GM23338 (cell line): ENCODE data around the gene PGC. TPM values are rescaled to one million over a fixed set of nuclear protein-coding genes. Genes with fewer than 3 reads are reported as not detected.

Experiments
- ATAC-seq: fragments of 200-7000 bp; cut with Tn5 transposase; 3 replicates; pipeline ENCODE4 v1.9.1; 2020
- DNase-seq: peaks from one replicate; pipeline ENCODE4 v3.0.0-alpha.2; 2015; ENCODE audit warnings: low spot score
- H2AFZ ChIP-seq: fragments of 200-600 bp; sonication (generic); 2 replicates; pipeline ENCODE4 v1.8.0; 2016; ENCODE audit warnings: antibody characterized with exemption, mild to moderate bottlenecking, moderate library complexity
- H3F3A ChIP-seq: fragments of 200-600 bp; sonication (generic); replicated peaks from 2 replicates; pipeline ENCODE4 v1.8.0; 2017; ENCODE audit warnings: antibody characterized with exemption, mixed run types, low read depth
- H3K27ac ChIP-seq: fragments of 200-600 bp; sonication (generic); 2 replicates; pipeline ENCODE4 v1.6.1; 2016; ENCODE audit warnings: low read depth
- H3K27me3 ChIP-seq: fragments of 200-600 bp; sonication (generic); 2 replicates; pipeline ENCODE4 v1.8.0; 2016; ENCODE audit warnings: mild to moderate bottlenecking, mixed run types, moderate library complexity; ENCODE audit not compliant: insufficient read depth
- H3K36me3 ChIP-seq: fragments of 200-600 bp; sonication (generic); 2 replicates; pipeline ENCODE4 v1.8.0; 2016; ENCODE audit warnings: mild to moderate bottlenecking; ENCODE audit not compliant: insufficient read depth
- H3K4me1 ChIP-seq: fragments of 200-600 bp; sonication (generic); 2 replicates; pipeline ENCODE4 v1.8.0; 2016; ENCODE audit warnings: mild to moderate bottlenecking, moderate library complexity; ENCODE audit not compliant: insufficient read depth
- H3K4me2 ChIP-seq: fragments of 200-600 bp; sonication (generic); 2 replicates; pipeline ENCODE4 v1.7.1; 2017; ENCODE audit warnings: mixed run types
- H3K4me3 ChIP-seq: fragments of 200-600 bp; sonication (generic); 2 replicates; pipeline ENCODE4 v1.6.1; 2016; ENCODE audit warnings: mixed run types
- H3K79me2 ChIP-seq: fragments of 200-600 bp; sonication (generic); replicated peaks from 2 replicates; pipeline ENCODE4 v1.8.0; 2017; ENCODE audit warnings: mild to moderate bottlenecking; ENCODE audit not compliant: insufficient read depth
- H3K9me2 ChIP-seq: fragments of 200-600 bp; sonication (generic); 2 replicates; pipeline ENCODE4 v1.8.0; 2017; ENCODE audit not compliant: insufficient read depth
- H4K20me1 ChIP-seq: fragments of 200-600 bp; sonication (generic); replicated peaks from 2 replicates; pipeline ENCODE4 v1.8.0; 2017; ENCODE audit warnings: mild to moderate bottlenecking; ENCODE audit not compliant: insufficient read depth
- H3K27ac Mint-ChIP-seq: 2 replicates; pipeline ENCODE4 v1.8.0; 2020; ENCODE audit warnings: inconsistent platforms, mild to moderate bottlenecking, moderate library complexity, mixed read lengths
- H3K27me3 Mint-ChIP-seq: 3 replicates; pipeline ENCODE4 v1.8.0; 2022; ENCODE audit warnings: low read depth, mild to moderate bottlenecking, moderate library complexity, mixed read lengths, inconsistent platforms; ENCODE audit not compliant: insufficient read depth, poor library complexity
- H3K36me3 Mint-ChIP-seq: 3 replicates; pipeline ENCODE4 v1.8.0; 2021; ENCODE audit warnings: low read depth, mild to moderate bottlenecking, inconsistent platforms, moderate library complexity, mixed read lengths
- H3K4me1 Mint-ChIP-seq: 3 replicates; pipeline ENCODE4 v1.8.0; 2020; ENCODE audit warnings: mild to moderate bottlenecking, inconsistent platforms, mixed read lengths
- H3K4me3 Mint-ChIP-seq: 3 replicates; pipeline ENCODE4 v1.8.0; 2021; ENCODE audit warnings: moderate library complexity, mild to moderate bottlenecking, inconsistent platforms, mixed read lengths
- H3K9me3 Mint-ChIP-seq: 3 replicates; pipeline ENCODE4 v1.8.0; 2020; ENCODE audit warnings: moderate library complexity, mild to moderate bottlenecking, inconsistent platforms, mixed read lengths
- CREB1 ChIP-seq: fragments of 250-450 bp; sonication (Bioruptor Pico); IDR thresholded peaks from 2 replicates; pipeline ENCODE4 v1.5.0; 2020; ENCODE audit warnings: low read depth, mild to moderate bottlenecking, moderate library complexity
- CTCF ChIP-seq, 2 experiments: fragments of 200-600 bp in 1 of 2; sonication (generic) in 1 of 2; conservative IDR thresholded peaks; 2 replicates each; pipeline versions ENCODE4 v1.5.1 to v1.6.1; 2016 to 2017; ENCODE audit warnings: antibody characterized with exemption in 2 of 2, low read depth in 2 of 2, mild to moderate bottlenecking in 2 of 2, moderate library complexity in 1 of 2
- POLR2AphosphoS5 ChIP-seq: IDR thresholded peaks from 2 replicates; pipeline ENCODE4 v1.6.1; 2016; ENCODE audit warnings: antibody characterized with exemption, low read depth
- REST ChIP-seq: IDR thresholded peaks from one replicate; pipeline ENCODE4 v1.6.1; 2018; ENCODE audit warnings: antibody characterized with exemption; ENCODE audit not compliant: unreplicated experiment
- STAT1 ChIP-seq: IDR thresholded peaks from one replicate; pipeline ENCODE4 v1.6.1; 2016; ENCODE audit warnings: antibody characterized with exemption; ENCODE audit not compliant: unreplicated experiment
- ZNF114 ChIP-seq: fragments of 250-450 bp; sonication (Bioruptor Pico); IDR thresholded peaks from 2 replicates; pipeline ENCODE4 v1.5.0; 2020; ENCODE audit warnings: mild to moderate bottlenecking, moderate library complexity
- polyA plus RNA-seq: library from polyadenylated mRNA; unstranded; fragments of >200 nt; fragmentation: Nextera tagmentation; extraction: Ambion mirVana; gene quantifications from 2 replicates; pipeline ENCODE4 v1.2.1, GENCODE V29; 2016
- total RNA-seq: library from RNA; depleted of rRNA; stranded (reverse); fragments of >200 nt; shearing (Covaris generic); gene quantifications from 2 replicates; pipeline ENCODE4 v1.2.3, GENCODE V29; 2014

PGC gene
- total and polyA plus RNA-seq, 2 experiments from 2014 or later, result not detected

GRCh38 chr6:41774841-41775240, 27.6 kb upstream of the PGC start (continued):
- TF ChIP-seq REST, result no peak

- no peak for TF ChIP-seq REST
- Histone ChIP-seq H3F3A (no peaks in the 10 kb centered on the region), H3K27ac (no peak overlapping the region), H2AFZ (no peak overlapping the region), H3K4me1 (no peaks in the 10 kb centered on the region), H3K4me3 (no peak overlapping the region), H3K79me2 (no peaks in the 10 kb centered on the region), H3K27me3 (no peaks in the 10 kb centered on the region), H3K9me2 (no peaks in the 10 kb centered on the region), H3K4me2 (no peak overlapping the region), H4K20me1 (no peaks in the 10 kb centered on the region), H3K36me3 (no peaks in the 10 kb centered on the region; the same call in 1 of the 2 replicates)
- Mint-ChIP-seq H3K4me1 (peaks cover 9% of the 10 kb centered on the region), H3K4me3 (no peak overlapping the region), H3K27me3 (peaks cover 8% of the 10 kb centered on the region), H3K9me3 (no peaks in the 10 kb centered on the region), H3K36me3 (peaks cover 24% of the 10 kb centered on the region), H3K27ac (no peak overlapping the region)
- DNase-seq (no peak), ATAC-seq (no peak)
These were observed 24.1 kb upstream of the PGC start for GRCh38 chr6:41771058-41771983.

GRCh38 chr6:41770381-41771057, 23.3 kb upstream of the PGC start:
- Histone ChIP-seq H3K27me3 (no peaks in the 10 kb centered on the region), H3K27ac (no peak overlapping the region), H3K36me3 (no peaks in the 10 kb centered on the region; the same call in 1 of the 2 replicates), H2AFZ (no peak overlapping the region), H3K9me2 (no peaks in the 10 kb centered on the region), H3K79me2 (no peaks in the 10 kb centered on the region), H3K4me2 (no peak overlapping the region), H4K20me1 (no peaks in the 10 kb centered on the region), H3F3A (no peaks in the 10 kb centered on the region), H3K4me3 (no peak overlapping the region), H3K4me1 (no peaks in the 10 kb centered on the region)
- no peaks in the 10 kb centered on the region for H3K9me3 Mint-ChIP-seq
- peaks cover 24% of the 10 kb centered on the region for H3K36me3 Mint-ChIP-seq
- peaks cover 7% of the 10 kb centered on the region for H3K27me3 Mint-ChIP-seq
- DNase-seq, result no peak
- peaks cover 9% of the 10 kb centered on the region for H3K4me1 Mint-ChIP-seq
- no peak for ATAC-seq
- H3K4me3 Mint-ChIP-seq, result no peak overlapping the region
- H3K27ac Mint-ChIP-seq, result no peak overlapping the region
- TF ChIP-seq REST (no peak), CREB1 (CRISPR knock-in tag) (no peak), ZNF114 (CRISPR knock-in tag) (no peak), STAT1 (no peak), CTCF (conservative IDR thresholded peaks at IDR 0.05; ENCODE audit: low read depth in 2 of 2) (no peak), POLR2AphosphoS5 (no peak)
